H1 (cell line): Measurements from ENCODE around the gene APC2. TPM values are rescaled to one million over a fixed set of nuclear protein-coding genes. Genes with fewer than 3 reads are reported as not detected.

Source experiments
- CTCF ChIA-PET: fragments of 300-600 bp; sonication (Branson Sonifier 250); formaldehyde crosslinking; loops from one replicate; lab custom pipeline; 2021; ENCODE audit not compliant: partially characterized antibody; lab: Charles Lee
- POLR2A ChIA-PET: fragments of 300-600 bp; sonication (Branson Sonifier 250); formaldehyde crosslinking; loops from one replicate; lab custom pipeline; 2021; ENCODE audit warnings: inconsistent platforms; ENCODE audit not compliant: partially characterized antibody; lab: Charles Lee
- DNase-seq, 2 experiments: peaks; one replicate each; pipeline versions ENCODE4 v3.0.0 to v3.0.0-alpha.2; 2010 to 2022; ENCODE audit warnings: low spot score in 2 of 2, low read depth in 1 of 2, mixed read lengths in 1 of 2
- FAIRE-seq: peaks from 2 replicates; lab custom pipeline; 2011; peaks lifted over from hg19 to GRCh38; lab: Jason Lieb, UNC
- H2AFZ ChIP-seq: 2 replicates; pipeline ENCODE4 v1.8.1; 2012; ENCODE audit warnings: low read length, inconsistent platforms
- H2AK5ac ChIP-seq: 2 replicates; pipeline ENCODE4 v1.6.1; 2013; ENCODE audit warnings: low read depth, low read length
- H2BK120ac ChIP-seq: replicated peaks from 2 replicates; pipeline ENCODE3; 2013; ENCODE audit warnings: low read depth, low read length, inconsistent platforms
- H2BK12ac ChIP-seq: 2 replicates; pipeline ENCODE4 v1.6.1; 2013; ENCODE audit warnings: low read depth, low read length
- H2BK15ac ChIP-seq: 2 replicates; pipeline ENCODE4 v1.6.1; 2013; ENCODE audit warnings: low read length
- H2BK20ac ChIP-seq: 2 replicates; pipeline ENCODE4 v1.6.1; 2013; ENCODE audit warnings: low read length
- H2BK5ac ChIP-seq: 2 replicates; pipeline ENCODE4 v1.6.1; 2013; ENCODE audit warnings: low read depth, low read length
- H3K14ac ChIP-seq: 2 replicates; pipeline ENCODE4 v1.6.1; 2013; ENCODE audit warnings: inconsistent platforms; ENCODE audit not compliant: insufficient read length
- H3K18ac ChIP-seq: 2 replicates; pipeline ENCODE4 v1.6.1; 2013; ENCODE audit warnings: low read length; ENCODE audit errors: extremely low read depth
- H3K23ac ChIP-seq: 2 replicates; pipeline ENCODE4 v1.6.1; 2013; ENCODE audit warnings: inconsistent platforms; ENCODE audit not compliant: insufficient read length
- H3K23me2 ChIP-seq: 2 replicates; pipeline ENCODE4 v1.6.1; 2013; ENCODE audit warnings: low read depth, low read length
- H3K27ac ChIP-seq: 2 replicates; pipeline ENCODE4 v1.6.1; 2011; ENCODE audit warnings: low read depth, low read length, inconsistent platforms
- H3K27me3 ChIP-seq, 4 experiments: replicated peaks in 1 of 4; 1 replicate in 1 of 4; 2 replicates in 3 of 4; pipeline versions ENCODE4 v1.6.1 to v1.8.1; 2011 to 2013; ENCODE audit warnings: low read length in 3 of 4, mild to moderate bottlenecking in 3 of 4, inconsistent platforms in 2 of 4, mixed read lengths in 2 of 4, moderate library complexity in 1 of 4; ENCODE audit not compliant: control insufficient read depth in 3 of 4, insufficient read depth in 3 of 4; ENCODE audit errors: extremely low read depth in 1 of 4
- H3K36me3 ChIP-seq, 4 experiments: 2 replicates each; pipeline versions ENCODE4 v1.6.1 to v1.8.1; 2011 to 2013; ENCODE audit warnings: mild to moderate bottlenecking in 4 of 4, low read length in 3 of 4, moderate library complexity in 2 of 4, control low read depth in 1 of 4, inconsistent platforms in 1 of 4; ENCODE audit not compliant: insufficient read depth in 4 of 4, control insufficient read depth in 2 of 4
- H3K4ac ChIP-seq: replicated peaks from 2 replicates; pipeline ENCODE3; 2013; ENCODE audit warnings: low read length, low read depth, mixed read lengths, inconsistent platforms; ENCODE audit not compliant: insufficient read length
- H3K4me1 ChIP-seq, 4 experiments: replicated peaks in 1 of 4; 1 replicate in 1 of 4; 2 replicates in 3 of 4; pipeline versions ENCODE4 v1.6.1 to v1.8.1; 2011 to 2013; ENCODE audit warnings: low read length in 3 of 4, inconsistent platforms in 2 of 4, mixed read lengths in 1 of 4; ENCODE audit not compliant: insufficient read depth in 4 of 4, control insufficient read depth in 3 of 4
- H3K4me2 ChIP-seq, 2 experiments: 2 replicates each; pipeline versions ENCODE4 v1.6.1 to v1.8.1; 2011 to 2013; ENCODE audit warnings: low read depth in 2 of 2, low read length in 2 of 2, control low read depth in 1 of 2, inconsistent platforms in 1 of 2, mild to moderate bottlenecking in 1 of 2; ENCODE audit not compliant: insufficient read depth in 1 of 2
- H3K4me3 ChIP-seq, 4 experiments: fragments of 200-600, 300-600 bp in 1 of 4; sonication (generic), shearing (Covaris generic), sonication (Bioruptor Twin) in 1 of 4; 2 replicates each; pipeline versions ENCODE4 v1.5.1 to v1.8.1; 2011 to 2016; ENCODE audit warnings: low read length in 4 of 4, low read depth in 3 of 4, control low read depth in 2 of 4, inconsistent platforms in 2 of 4, mild to moderate bottlenecking in 2 of 4, mixed read lengths in 1 of 4, moderate library complexity in 1 of 4; ENCODE audit not compliant: insufficient read depth in 2 of 4; ENCODE audit errors: extremely low read depth in 1 of 4
- H3K56ac ChIP-seq: replicated peaks from 2 replicates; pipeline ENCODE3; 2013; ENCODE audit warnings: low read depth, mild to moderate bottlenecking, mixed read lengths, low read length, inconsistent platforms; ENCODE audit not compliant: insufficient read length
- H3K79me1 ChIP-seq: 2 replicates; pipeline ENCODE4 v1.6.1; 2013; ENCODE audit warnings: low read depth, low read length, control low read depth
- H3K79me2 ChIP-seq, 2 experiments: 2 replicates each; pipeline versions ENCODE4 v1.6.1 to v1.8.1; 2012 to 2013; ENCODE audit warnings: low read length in 2 of 2, mild to moderate bottlenecking in 2 of 2, inconsistent platforms in 1 of 2; ENCODE audit not compliant: insufficient read depth in 2 of 2, control insufficient read depth in 1 of 2
- H3K9ac ChIP-seq, 4 experiments: replicated peaks in 1 of 4; 1 replicate in 1 of 4; 2 replicates in 3 of 4; pipeline versions ENCODE4 v1.6.1 to v1.8.1; 2011 to 2013; ENCODE audit warnings: low read depth in 3 of 4, low read length in 3 of 4, control low read depth in 2 of 4, mild to moderate bottlenecking in 2 of 4, moderate library complexity in 2 of 4, inconsistent platforms in 1 of 4; ENCODE audit errors: extremely low read depth in 1 of 4
- H3K9me3 ChIP-seq, 2 experiments: 2 replicates each; pipeline versions ENCODE4 v1.6.1 to v1.8.1; 2012 to 2013; ENCODE audit warnings: mild to moderate bottlenecking in 2 of 2, moderate library complexity in 2 of 2, control low read depth in 1 of 2, inconsistent platforms in 1 of 2, low read depth in 1 of 2, low read length in 1 of 2, mixed read lengths in 1 of 2; ENCODE audit not compliant: insufficient read depth in 2 of 2
- H4K20me1 ChIP-seq, 2 experiments: replicated peaks in 1 of 2; 2 replicates each; pipeline versions ENCODE3 to v1.8.1; 2011 to 2013; ENCODE audit warnings: inconsistent platforms in 2 of 2, low read length in 2 of 2, mild to moderate bottlenecking in 1 of 2; ENCODE audit not compliant: insufficient read depth in 2 of 2, control insufficient read depth in 1 of 2
- H4K5ac ChIP-seq: 2 replicates; pipeline ENCODE4 v1.6.1; 2013; ENCODE audit warnings: low read length, low read depth, mixed read lengths, inconsistent platforms; ENCODE audit not compliant: insufficient read length
- H4K8ac ChIP-seq: 2 replicates; pipeline ENCODE4 v1.8.0; 2013; ENCODE audit warnings: mild to moderate bottlenecking, moderate library complexity, low read length, inconsistent platforms; ENCODE audit not compliant: insufficient read depth; ENCODE audit errors: extremely low read depth
- H4K91ac ChIP-seq: replicated peaks from 2 replicates; pipeline ENCODE3; 2013; ENCODE audit warnings: low read length, mixed read lengths, inconsistent platforms; ENCODE audit not compliant: insufficient read length
- CBX5 ChIP-seq: fragments of 300-800, 300-1000 bp; sonication (generic); IDR thresholded peaks from 2 replicates; pipeline ENCODE4 v1.7.1; 2016; ENCODE audit warnings: antibody characterized with exemption, low read length, low read depth
- CREB1 ChIP-seq: IDR thresholded peaks from 2 replicates; pipeline ENCODE4 v1.6.1; 2012; ENCODE audit warnings: inconsistent platforms
- EP300 ChIP-seq, 2 experiments: IDR thresholded peaks; 1 replicate in 1 of 2; 2 replicates in 1 of 2; pipeline ENCODE4 v1.6.1; 2011 to 2012; ENCODE audit warnings: low read depth in 2 of 2, low read length in 2 of 2, mild to moderate bottlenecking in 2 of 2, borderline replicate concordance in 1 of 2, inconsistent platforms in 1 of 2, moderate library complexity in 1 of 2
- SIN3A ChIP-seq, 2 experiments: IDR thresholded peaks in 1 of 2; conservative IDR thresholded peaks in 1 of 2; 2 replicates each; pipeline ENCODE4 v1.6.1; 2011 to 2012; ENCODE audit warnings: low read length in 2 of 2, improper control_type of control experiment in 1 of 2, low read depth in 1 of 2, mild to moderate bottlenecking in 1 of 2
- SP1 ChIP-seq: IDR thresholded peaks from 2 replicates; pipeline ENCODE4 v1.6.1; 2011; ENCODE audit warnings: low read depth, low read length
- WGBS, 2 experiments: shearing (Covaris generic) in 1 of 2; methylation state at CpG; one replicate each; pipeline versions ENCODE4 v1.1.6 to v1.1.7; 2013 to 2015; ENCODE audit warnings: low lambda C conversion rate in 2 of 2, mixed read lengths in 2 of 2, inconsistent platforms in 1 of 2, low coverage in 1 of 2, missing lambda C conversion rate in 1 of 2; ENCODE audit not compliant: insufficient replicate concordance in 2 of 2, insufficient coverage in 1 of 2, insufficient read length in 1 of 2; ENCODE audit errors: extremely low coverage in 1 of 2, missing lambda C conversion rate in 1 of 2; 5-methylcytosine and 5-hydroxymethylcytosine counted together
- polyA plus RNA-seq, 7 experiments: library from polyadenylated mRNA; depleted of rRNA in 3 of 7; stranded (reverse) in 5 of 7; unstranded in 2 of 7; fragments of >200 nt in 5 of 7; fragments of 200-250 nt in 2 of 7; gene quantifications; 1 replicate in 5 of 7; 2 replicates in 1 of 7; 4 replicates in 1 of 7; pipeline versions ENCODE4 v1.2.1 to v1.2.3, GENCODE V29; 2011 to 2013; ENCODE audit warnings: missing spikeins in 2 of 7, mixed read lengths in 2 of 7
- total RNA-seq: library from RNA; stranded (reverse); fragmentation: NEBNext Ultra II Directional; extraction: Animal tissue kit (Norgen Biotek cat#: 25700); gene quantifications from 2 replicates; pipeline ENCODE4 v1.2.1, GENCODE V29; 2021
- TF ChIP-seq, protein P1 (sequence below): IDR thresholded peaks from 2 replicates; pipeline ENCODE4 v1.6.1; 2012; ENCODE audit warnings: inconsistent platforms
- TF ChIP-seq, protein P2 (sequence below), 3 experiments: IDR thresholded peaks; 1 replicate in 2 of 3; 2 replicates in 1 of 3; pipeline versions ENCODE4 v1.5.1 to v1.6.1; 2011; ENCODE audit warnings: low read length in 3 of 3, mild to moderate bottlenecking in 3 of 3, inconsistent platforms in 2 of 3, low read depth in 1 of 3, moderate library complexity in 1 of 3; ENCODE audit not compliant: insufficient read depth in 1 of 3; ENCODE audit errors: control extremely low read depth in 1 of 3

Gene APC2
- total and polyA plus RNA-seq, 2 of the 8 experiments (the other 6 are each of a cell fraction or from before 2014, with no cell fraction given): 1.3 to 4.1 TPM

DNA sequence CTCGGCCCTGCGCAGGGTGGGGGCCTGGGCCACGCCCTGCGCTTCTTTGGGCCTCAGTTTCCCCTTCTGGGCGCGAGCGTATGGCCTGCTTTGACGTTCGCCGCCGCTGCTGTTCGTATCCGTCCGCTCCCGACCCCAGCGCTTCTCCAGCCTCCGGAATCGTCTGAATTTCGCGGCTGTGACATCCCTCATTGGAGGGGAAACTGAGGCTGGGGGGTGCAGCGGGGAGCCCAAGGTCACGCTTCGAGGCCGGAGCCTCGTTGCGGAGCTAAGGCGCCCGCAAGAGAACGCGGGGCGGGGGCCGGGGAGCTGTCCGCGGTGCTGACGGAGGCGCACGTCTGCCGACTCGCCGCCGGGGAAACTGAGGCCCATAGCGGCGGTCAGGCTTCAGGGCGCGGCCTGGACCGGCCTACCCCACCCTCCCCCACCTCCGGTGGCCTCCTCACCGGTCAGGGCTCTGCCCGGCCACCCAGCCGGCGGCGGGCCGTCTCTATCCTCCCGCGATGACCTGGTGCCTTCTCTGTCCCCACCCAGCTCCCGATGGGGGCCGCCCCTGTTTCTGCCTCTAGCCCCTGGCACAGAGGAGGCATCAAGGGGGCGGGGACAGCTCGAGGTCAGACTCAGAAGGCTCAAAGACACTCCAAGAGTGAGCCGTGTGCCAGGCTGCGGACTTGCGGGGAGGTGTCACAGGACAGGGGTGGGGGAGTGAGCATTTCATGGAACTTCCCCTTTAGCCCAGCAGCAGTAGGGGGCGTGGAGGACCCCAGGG is 3.0 kb upstream of the APC2 start:
- 13% methylated on average over 42 of the region's 63 CpGs; no CpG with 5 or more reads in 1 of the 2 experiments for WGBS, 2 experiments
- Histone ChIP-seq H2AFZ (no peak overlapping the region), H3K56ac (no peak overlapping the region), H4K91ac (no peak overlapping the region), H2BK12ac (no peak overlapping the region), H2AK5ac (no peak overlapping the region), H4K8ac (peak overlapping the region; percentile 39; the same call in 1 of the 2 replicates), H3K9me3 (no peaks in the 10 kb centered on the region), H3K23me2 (peaks cover 4% of the 10 kb centered on the region; the same call in 1 of the 2 replicates), H3K27ac (no peak overlapping the region), H3K4me3 (peak overlapping the region in 2 of 4 experiments; percentile 28 to 68; a peak in 4 of 8 replicates), H2BK120ac (no peak overlapping the region), H3K36me3 (peaks cover 4 to 8% (median 6%) of the 10 kb centered on the region in 4 experiments; a peak in 6 of 8 replicates), H3K23ac (no peak overlapping the region), H3K18ac (no peak overlapping the region), H3K79me2 (no peaks in the 10 kb centered on the region), H2BK20ac (no peak overlapping the region), H4K5ac (no peak overlapping the region), H3K27me3 (peaks cover 34 to 51% (median 50%) of the 10 kb centered on the region in 4 experiments), H3K4me2 (peak overlapping the region; percentile 11 to 69), H2BK15ac (no peak overlapping the region), H4K20me1 (peaks cover 12 to 17% of the 10 kb centered on the region in 2 experiments), H3K4ac (no peak overlapping the region), H3K4me1 (peaks cover 0 to 27% (median 14%) of the 10 kb centered on the region in 4 experiments; a peak in 6 of 7 replicates), H3K14ac (no peak overlapping the region), H3K79me1 (no peaks in the 10 kb centered on the region), H3K9ac (no peak overlapping the region), H2BK5ac (no peak overlapping the region)
- ChIA-PET CTCF (interaction anchor here (0.7 to 4.3 kb wide), 5 partner anchors 11 to 65 kb away, joined by 3 to 26 read pairs (median 6); no protein-coding TSS in a partner anchor), POLR2A (interaction anchor here (0.7 to 1.9 kb wide), 7 partner anchors 12 to 205 kb away, joined by 3 to 6 read pairs (median 3); partner anchors contain the start of gene CIRBP)
- FAIRE-seq (no peak), DNase-seq (peak in 1 of 2 experiments; percentile 88)
- TF ChIP-seq, protein P1, sequence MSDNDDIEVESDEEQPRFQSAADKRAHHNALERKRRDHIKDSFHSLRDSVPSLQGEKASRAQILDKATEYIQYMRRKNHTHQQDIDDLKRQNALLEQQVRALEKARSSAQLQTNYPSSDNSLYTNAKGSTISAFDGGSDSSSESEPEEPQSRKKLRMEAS: peak; percentile 70
- TF ChIP-seq CREB1: 0 out of 2 replicates have a peak, but pooled peaks have one; percentile 18
- TF ChIP-seq SP1: no peak
- no peak for TF ChIP-seq EP300 (IDR thresholded peaks at IDR 0.05; ENCODE audit: borderline replicate concordance in 1 of 2, low read depth in 2 of 2, low read length in 2 of 2)
- no peak for TF ChIP-seq CBX5
- peak; percentile 76 to 86; a peak in 2 of 4 replicates for TF ChIP-seq SIN3A (conservative IDR thresholded peaks at IDR 0.05 in 1 of 2, IDR thresholded peaks at IDR 0.05 in 1 of 2; ENCODE audit: low read depth in 1 of 2, low read length in 2 of 2)
- TF ChIP-seq, protein P2, sequence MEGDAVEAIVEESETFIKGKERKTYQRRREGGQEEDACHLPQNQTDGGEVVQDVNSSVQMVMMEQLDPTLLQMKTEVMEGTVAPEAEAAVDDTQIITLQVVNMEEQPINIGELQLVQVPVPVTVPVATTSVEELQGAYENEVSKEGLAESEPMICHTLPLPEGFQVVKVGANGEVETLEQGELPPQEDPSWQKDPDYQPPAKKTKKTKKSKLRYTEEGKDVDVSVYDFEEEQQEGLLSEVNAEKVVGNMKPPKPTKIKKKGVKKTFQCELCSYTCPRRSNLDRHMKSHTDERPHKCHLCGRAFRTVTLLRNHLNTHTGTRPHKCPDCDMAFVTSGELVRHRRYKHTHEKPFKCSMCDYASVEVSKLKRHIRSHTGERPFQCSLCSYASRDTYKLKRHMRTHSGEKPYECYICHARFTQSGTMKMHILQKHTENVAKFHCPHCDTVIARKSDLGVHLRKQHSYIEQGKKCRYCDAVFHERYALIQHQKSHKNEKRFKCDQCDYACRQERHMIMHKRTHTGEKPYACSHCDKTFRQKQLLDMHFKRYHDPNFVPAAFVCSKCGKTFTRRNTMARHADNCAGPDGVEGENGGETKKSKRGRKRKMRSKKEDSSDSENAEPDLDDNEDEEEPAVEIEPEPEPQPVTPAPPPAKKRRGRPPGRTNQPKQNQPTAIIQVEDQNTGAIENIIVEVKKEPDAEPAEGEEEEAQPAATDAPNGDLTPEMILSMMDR (IDR thresholded peaks at IDR 0.05; ENCODE audit: control extremely low read depth in 1 of 3, insufficient read depth in 1 of 3, low read depth in 1 of 3, low read length in 3 of 3): no peak
